Large intestine (tissue), 3 donors: Measurements from ENCODE around the gene LAMA5. TPM values are rescaled to one million over a fixed set of nuclear protein-coding genes. Genes with fewer than 3 reads are reported as not detected.
"Not testable (repeated sequence)": the region's sequence is repeated elsewhere in the genome, so short reads cannot be mapped to it uniquely, and the experiment has no call there.

ENCODE experiments used
- DNase-seq, 2 donors: peaks; one replicate each; pipeline versions ENCODE4 v3.0.0 to v3.0.0-alpha.2; 2013
- H3K27ac ChIP-seq: one replicate; pipeline ENCODE4 v1.5.1; 2013; ENCODE audit warnings: low read length
- H3K27me3 ChIP-seq: 2 replicates; pipeline ENCODE4 v1.6.1; 2013; ENCODE audit warnings: low read length; ENCODE audit not compliant: control insufficient read depth, insufficient read depth
- H3K36me3 ChIP-seq: 2 replicates; pipeline ENCODE4 v1.6.1; 2013; ENCODE audit warnings: low read length; ENCODE audit not compliant: control insufficient read depth, insufficient read depth
- H3K4me1 ChIP-seq: one replicate; pipeline ENCODE4 v1.6.1; 2013; ENCODE audit warnings: low read length; ENCODE audit not compliant: control insufficient read depth, insufficient read depth
- H3K4me3 ChIP-seq: one replicate; pipeline ENCODE4 v1.5.1; 2013; ENCODE audit warnings: low read length
- H3K9me3 ChIP-seq: one replicate; pipeline ENCODE4 v1.6.1; 2013; ENCODE audit warnings: mild to moderate bottlenecking, low read depth, low read length, moderate library complexity; ENCODE audit not compliant: control insufficient read depth
- WGBS: methylation state at CpG from one replicate; pipeline ENCODE4 v1.1.5; 2013; ENCODE audit warnings: low lambda C conversion rate; ENCODE audit not compliant: insufficient coverage; 5-methylcytosine and 5-hydroxymethylcytosine counted together
- polyA plus RNA-seq: library from polyadenylated mRNA; unstranded; fragments of 120-200 nt; gene quantifications from one replicate; pipeline ENCODE4 v1.2.1, GENCODE V29; 2013

LAMA5 gene
- polyA plus RNA-seq, 1 donor: 92.1 TPM

- WGBS: no CpG with 5 or more reads among the region's 24 CpGs
- peak overlapping the region; percentile 20 for H3K27ac ChIP-seq
- H3K4me3 ChIP-seq: no peak overlapping the region
- no peaks in the 10 kb centered on the region for H3K9me3 ChIP-seq
- no peaks in the 10 kb centered on the region for H3K27me3 ChIP-seq
- no peaks in the 10 kb centered on the region for H3K36me3 ChIP-seq
- peaks cover 51% of the 10 kb centered on the region for H3K4me1 ChIP-seq
- DNase-seq: no peak
Measured at GRCh38 chr20:62374331-62375152, 7.4 kb upstream of the LAMA5 start.

DNA sequence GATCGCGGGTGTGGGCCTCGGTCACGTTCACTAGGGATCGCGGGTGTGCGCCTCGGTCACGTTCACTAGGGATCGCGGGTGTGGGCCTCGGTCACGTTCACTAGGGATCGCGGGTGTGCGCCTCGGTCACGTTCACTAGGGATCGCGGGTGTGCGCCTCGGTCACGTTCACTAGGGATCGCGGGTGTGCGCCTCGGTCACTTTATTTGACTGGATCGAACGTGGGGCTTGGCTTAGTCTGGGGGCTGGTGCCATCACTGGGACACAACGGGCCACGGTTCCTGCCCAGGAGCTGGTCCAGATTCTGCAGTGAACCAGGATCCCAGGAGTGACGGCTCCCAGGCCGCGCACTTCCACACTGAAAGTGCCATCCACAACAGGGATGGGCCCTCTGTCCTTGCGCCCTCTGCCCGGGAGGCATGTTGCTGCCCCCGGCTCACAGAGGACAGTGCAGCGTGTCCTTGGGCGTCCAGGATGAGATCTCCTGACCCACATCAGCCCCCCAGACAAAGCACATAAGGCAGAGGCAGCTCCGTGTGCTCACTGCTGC, 6.6 kb upstream of the LAMA5 start:
- H3K4me3 ChIP-seq, H3K9me3 ChIP-seq, DNase-seq, H3K27me3 ChIP-seq, H3K36me3 ChIP-seq: not testable (repeated sequence)
- peak overlapping the region; percentile 20 for H3K27ac ChIP-seq
- peaks cover 59% of the 10 kb centered on the region for H3K4me1 ChIP-seq
- no CpG with 5 or more reads among the region's 40 CpGs for WGBS

GRCh38 chr20:62372042-62372993, 5.2 kb upstream of the LAMA5 start:
- peaks cover 17% of the 10 kb centered on the region for H3K27me3 ChIP-seq
- peaks cover 3% of the 10 kb centered on the region for H3K9me3 ChIP-seq
- H3K27ac ChIP-seq: no peak overlapping the region
- no peak overlapping the region for H3K4me3 ChIP-seq
- no peak for DNase-seq
- peaks cover 65% of the 10 kb centered on the region for H3K4me1 ChIP-seq
- WGBS: no CpG with 5 or more reads among the region's 29 CpGs
- no peaks in the 10 kb centered on the region for H3K36me3 ChIP-seq

GRCh38 chr20:62371588-62372041, 4.5 kb upstream of the LAMA5 start:
- H3K4me1 ChIP-seq: peaks cover 64% of the 10 kb centered on the region
- no peak overlapping the region for H3K4me3 ChIP-seq
- H3K27me3 ChIP-seq: peaks cover 17% of the 10 kb centered on the region
- H3K27ac ChIP-seq: no peak overlapping the region
- WGBS: no CpG with 5 or more reads among the region's 8 CpGs
- DNase-seq: no peak
- peaks cover 3% of the 10 kb centered on the region for H3K9me3 ChIP-seq
- no peaks in the 10 kb centered on the region for H3K36me3 ChIP-seq

DNA sequence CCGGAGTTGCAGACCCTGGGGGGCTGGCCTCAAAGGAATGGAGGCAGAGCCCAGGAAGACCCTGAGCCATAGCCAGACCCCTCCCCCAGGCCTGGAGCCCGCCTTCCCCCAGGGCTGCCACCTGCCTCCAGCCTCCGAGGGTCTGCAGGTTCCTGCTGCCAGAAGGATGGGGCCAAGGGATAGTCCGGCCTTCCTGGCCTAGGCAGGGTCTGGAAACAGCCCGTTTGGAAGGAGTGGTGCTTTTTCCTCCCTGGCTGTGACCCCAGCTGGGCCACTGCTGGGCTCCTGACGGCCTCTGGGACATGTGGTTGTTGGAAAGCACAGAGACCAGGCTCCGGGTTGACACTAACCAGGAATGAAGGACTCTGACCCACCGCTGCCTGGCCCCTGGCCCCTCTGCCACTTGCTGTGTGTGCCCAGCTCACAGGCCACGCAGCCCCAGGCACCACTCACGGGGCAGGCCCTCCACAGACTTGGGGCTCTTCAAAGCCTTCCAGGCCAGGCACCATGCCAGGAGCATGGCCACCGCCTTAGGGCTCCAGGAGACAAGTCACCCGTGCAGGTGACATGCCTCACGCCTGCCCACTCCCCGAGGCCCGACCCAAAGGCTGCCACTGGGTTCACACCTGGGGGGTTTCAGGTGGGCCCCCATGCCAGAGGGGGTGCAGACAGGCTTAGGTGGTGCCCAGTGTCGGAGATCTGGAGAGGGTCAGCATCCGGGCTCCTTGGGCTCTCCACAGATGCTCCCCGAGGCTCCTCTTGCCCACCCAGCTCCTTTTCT, 3.9 kb upstream of the LAMA5 start:
- Histone ChIP-seq H3K9me3 (peaks cover 3% of the 10 kb centered on the region), H3K4me1 (peaks cover 62% of the 10 kb centered on the region), H3K27me3 (peaks cover 20% of the 10 kb centered on the region)

GRCh38 chr20:62370115-62370806, 3.1 kb upstream of the LAMA5 start:
- Histone ChIP-seq H3K4me1 (peaks cover 63% of the 10 kb centered on the region), H3K27me3 (peaks cover 21% of the 10 kb centered on the region), H3K27ac (peak overlapping the region; percentile 75), H3K36me3 (no peaks in the 10 kb centered on the region), H3K4me3 (no peak overlapping the region), H3K9me3 (peaks cover 3% of the 10 kb centered on the region)
- no CpG with 5 or more reads among the region's 19 CpGs for WGBS
- peak in 1 of 2 donors; percentile 55 for DNase-seq

More for the DNA sequence above, 3.9 kb upstream of the LAMA5 start:
- no CpG with 5 or more reads among the region's 18 CpGs for WGBS
- DNase-seq: peak in 1 of 2 donors; percentile 69
- peak overlapping the region; percentile 75 for H3K27ac ChIP-seq
- no peak overlapping the region for H3K4me3 ChIP-seq
- H3K36me3 ChIP-seq: no peaks in the 10 kb centered on the region

DNA sequence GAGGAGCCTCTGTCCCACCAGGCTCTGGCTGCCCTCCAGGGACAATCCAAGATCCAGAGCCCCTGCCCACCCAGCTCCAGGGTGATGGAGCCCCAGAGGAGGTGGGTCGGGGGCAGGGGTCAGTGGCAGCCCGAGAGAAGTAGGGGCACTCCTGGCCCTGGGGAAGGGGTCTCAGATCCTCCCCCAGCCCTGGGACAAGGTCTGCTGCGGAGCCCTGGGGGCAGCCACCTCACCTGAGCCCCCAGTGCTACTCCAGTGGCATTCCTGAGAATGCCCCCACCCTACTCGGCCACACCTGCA, 2.7 kb upstream of the LAMA5 start:
- peak overlapping the region; percentile 75 for H3K27ac ChIP-seq

DNA sequence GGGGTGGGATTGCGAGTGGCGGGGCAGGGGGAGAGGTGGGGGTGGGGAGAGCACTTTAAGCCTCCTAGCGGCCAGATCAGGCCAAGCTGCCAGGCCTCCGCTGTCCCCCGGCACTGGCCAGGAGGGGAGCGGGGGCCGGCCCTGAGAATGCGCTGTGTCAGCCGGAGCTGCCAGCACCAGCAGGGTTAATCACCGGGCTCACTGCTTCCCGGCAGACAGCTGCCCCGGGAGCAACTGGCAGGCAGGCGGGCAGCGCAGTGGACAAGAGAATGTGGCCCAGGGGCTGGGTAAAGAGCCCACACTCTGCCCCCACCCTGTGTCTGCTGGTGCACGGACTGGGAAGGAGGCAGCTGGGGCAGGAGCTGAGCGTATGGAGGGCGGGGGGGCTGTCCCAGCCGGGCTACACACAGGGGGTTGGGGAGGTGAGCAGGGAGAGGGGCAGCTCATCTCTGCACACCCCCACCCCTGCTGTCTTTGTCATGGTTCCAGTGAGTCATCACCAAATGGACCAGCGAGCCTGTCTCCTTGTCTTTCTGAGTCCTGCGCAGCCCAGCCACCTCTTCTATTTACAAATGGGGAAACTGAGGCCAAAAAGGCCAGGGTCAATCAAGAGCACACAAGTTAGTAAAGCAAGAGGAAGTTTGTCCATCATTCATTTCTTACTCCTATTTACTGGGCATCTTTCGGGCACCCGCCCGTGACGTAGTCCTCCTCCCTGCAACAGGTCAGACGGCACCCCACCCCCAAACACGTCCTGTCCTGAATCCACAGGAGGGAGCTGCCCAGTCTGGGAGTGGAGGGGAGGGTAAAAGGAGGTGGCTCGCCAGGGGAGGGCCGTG, 2.1 kb upstream of the LAMA5 start:
- no peaks in the 10 kb centered on the region for H3K36me3 ChIP-seq
- H3K4me3 ChIP-seq: peak overlapping the region; percentile 13
- no CpG with 5 or more reads among the region's 28 CpGs for WGBS
- DNase-seq: no peak
- peak overlapping the region; percentile 75 for H3K27ac ChIP-seq
- peaks cover 68% of the 10 kb centered on the region for H3K4me1 ChIP-seq
- H3K27me3 ChIP-seq: peaks cover 21% of the 10 kb centered on the region
- H3K9me3 ChIP-seq: peaks cover 3% of the 10 kb centered on the region

More for the DNA sequence above, 2.7 kb upstream of the LAMA5 start:
- no peak overlapping the region for H3K4me3 ChIP-seq
- no peaks in the 10 kb centered on the region for H3K36me3 ChIP-seq
- WGBS: no CpG with 5 or more reads among the region's 4 CpGs
- H3K27me3 ChIP-seq: peaks cover 21% of the 10 kb centered on the region
- DNase-seq: no peak
- peaks cover 3% of the 10 kb centered on the region for H3K9me3 ChIP-seq
- H3K4me1 ChIP-seq: peaks cover 62% of the 10 kb centered on the region
